HUES6 (cell line): ENCODE data around the gene HOOK1.
"Not testable (repeated sequence)": the region's sequence is repeated elsewhere in the genome, so short reads cannot be mapped to it uniquely, and the experiment has no call there.

Experiments used
- H3K27ac ChIP-seq: 2 replicates; pipeline ENCODE4 v1.7.0; 2013; ENCODE audit warnings: low read depth, mild to moderate bottlenecking, low read length, inconsistent platforms
- H3K27me3 ChIP-seq: 2 replicates; pipeline ENCODE4 v1.6.1; 2013; ENCODE audit warnings: low read length; ENCODE audit not compliant: control insufficient read depth, insufficient read depth
- H3K36me3 ChIP-seq: 2 replicates; pipeline ENCODE4 v1.6.1; 2013; ENCODE audit warnings: low read length; ENCODE audit not compliant: control insufficient read depth, insufficient read depth
- H3K4me1 ChIP-seq: 2 replicates; pipeline ENCODE4 v1.6.1; 2013; ENCODE audit warnings: low read length; ENCODE audit not compliant: control insufficient read depth, insufficient read depth
- H3K4me3 ChIP-seq: 2 replicates; pipeline ENCODE4 v1.5.1; 2013; ENCODE audit warnings: low read depth, low read length
- H3K9ac ChIP-seq: one replicate; pipeline ENCODE4 v1.6.1; 2013; ENCODE audit warnings: mild to moderate bottlenecking, low read length
- H3K9me3 ChIP-seq: 2 replicates; pipeline ENCODE4 v1.6.1; 2013; ENCODE audit warnings: low read depth, low read length; ENCODE audit not compliant: control insufficient read depth, insufficient read depth

The HOOK1 gene

GRCh38 chr1:59892841-59893811, 78.4 kb downstream of the HOOK1 start:
- Histone ChIP-seq H3K27me3 (no peaks in the 10 kb centered on the region), H3K9ac (no peak overlapping the region), H3K4me1 (no peaks in the 10 kb centered on the region), H3K9me3 (peaks cover 25% of the 10 kb centered on the region), H3K36me3 (no peaks in the 10 kb centered on the region), H3K27ac (no peak overlapping the region), H3K4me3 (no peak overlapping the region)

GRCh38 chr1:59897165-59897564, 82.4 kb downstream of the HOOK1 start:
- Histone ChIP-seq H3K27ac (no peak overlapping the region), H3K27me3 (no peaks in the 10 kb centered on the region), H3K4me1 (no peaks in the 10 kb centered on the region), H3K36me3 (no peaks in the 10 kb centered on the region), H3K9me3 (no peaks in the 10 kb centered on the region), H3K9ac (no peak overlapping the region), H3K4me3 (no peak overlapping the region)

GRCh38 chr1:59898927-59899326, 84.2 kb downstream of the HOOK1 start:
- no peaks in the 10 kb centered on the region for H3K36me3 ChIP-seq
- no peak overlapping the region for H3K9ac ChIP-seq
- H3K27me3 ChIP-seq = no peaks in the 10 kb centered on the region
- H3K9me3 ChIP-seq = no peaks in the 10 kb centered on the region
- H3K4me3 ChIP-seq = no peak overlapping the region
- H3K27ac ChIP-seq = no peak overlapping the region
- H3K4me1 ChIP-seq = no peaks in the 10 kb centered on the region

GRCh38 chr1:59900640-59901039, 85.9 kb downstream of the HOOK1 start:
- H3K9ac ChIP-seq = no peak overlapping the region
- H3K27ac ChIP-seq = no peak overlapping the region
- H3K36me3 ChIP-seq = no peaks in the 10 kb centered on the region
- H3K4me1 ChIP-seq = no peaks in the 10 kb centered on the region
- no peaks in the 10 kb centered on the region for H3K9me3 ChIP-seq
- H3K27me3 ChIP-seq = no peaks in the 10 kb centered on the region
- H3K4me3 ChIP-seq = no peak overlapping the region

GRCh38 chr1:59901770-59902388, 87.1 kb downstream of the HOOK1 start:
- Histone ChIP-seq H3K9me3 (no peaks in the 10 kb centered on the region), H3K27ac (no peak overlapping the region), H3K4me3 (no peak overlapping the region), H3K27me3 (no peaks in the 10 kb centered on the region), H3K36me3 (no peaks in the 10 kb centered on the region), H3K9ac (no peak overlapping the region), H3K4me1 (no peaks in the 10 kb centered on the region)

- Histone ChIP-seq H3K27me3 (no peaks in the 10 kb centered on the region), H3K27ac (no peak overlapping the region), H3K9me3 (no peaks in the 10 kb centered on the region), H3K4me3 (no peak overlapping the region), H3K9ac (no peak overlapping the region), H3K36me3 (no peaks in the 10 kb centered on the region), H3K4me1 (no peaks in the 10 kb centered on the region)
These were observed 88.5 kb downstream of the HOOK1 start for GRCh38 chr1:59903141-59903754.

GRCh38 chr1:59906931-59907330, 92.2 kb downstream of the HOOK1 start:
- H3K27ac ChIP-seq = no peak overlapping the region
- no peak overlapping the region for H3K9ac ChIP-seq
- no peaks in the 10 kb centered on the region for H3K36me3 ChIP-seq

GRCh38 chr1:59908084-59908483, 93.3 kb downstream of the HOOK1 start:
- no peak overlapping the region for H3K27ac ChIP-seq
- H3K27me3 ChIP-seq = no peaks in the 10 kb centered on the region
- no peak overlapping the region for H3K4me3 ChIP-seq
- H3K9ac ChIP-seq = no peak overlapping the region
- no peaks in the 10 kb centered on the region for H3K9me3 ChIP-seq
- no peaks in the 10 kb centered on the region for H3K4me1 ChIP-seq
- H3K36me3 ChIP-seq = no peaks in the 10 kb centered on the region

More at GRCh38 chr1:59906931-59907330, 92.2 kb downstream of the HOOK1 start:
- no peaks in the 10 kb centered on the region for H3K4me1 ChIP-seq
- H3K27me3 ChIP-seq = no peaks in the 10 kb centered on the region
- H3K4me3 ChIP-seq = no peak overlapping the region
- H3K9me3 ChIP-seq = no peaks in the 10 kb centered on the region

GRCh38 chr1:59908682-59909081, 93.9 kb downstream of the HOOK1 start:
- Histone ChIP-seq H3K9me3 (no peaks in the 10 kb centered on the region), H3K36me3 (no peaks in the 10 kb centered on the region), H3K9ac (no peak overlapping the region), H3K4me1 (no peaks in the 10 kb centered on the region), H3K27me3 (no peaks in the 10 kb centered on the region; the same call in 1 of the 2 replicates), H3K4me3 (no peak overlapping the region), H3K27ac (no peak overlapping the region)

GRCh38 chr1:59914791-59915286, 100.1 kb downstream of the HOOK1 start:
- H3K27me3 ChIP-seq, H3K9me3 ChIP-seq, H3K4me3 ChIP-seq, H3K36me3 ChIP-seq, H3K27ac ChIP-seq, H3K4me1 ChIP-seq, H3K9ac ChIP-seq: not testable (repeated sequence)

- Histone ChIP-seq H3K36me3 (no peaks in the 10 kb centered on the region), H3K27me3 (no peaks in the 10 kb centered on the region; the same call in 1 of the 2 replicates), H3K9me3 (no peaks in the 10 kb centered on the region), H3K27ac (no peak overlapping the region), H3K4me3 (no peak overlapping the region), H3K4me1 (no peaks in the 10 kb centered on the region), H3K9ac (no peak overlapping the region)
These were observed 100.8 kb downstream of the HOOK1 start for GRCh38 chr1:59915516-59915915.
